Endodermal cell (in vitro differentiated cells): Measurements from ENCODE around the gene UMODL1. TPM values are rescaled to one million over a fixed set of nuclear protein-coding genes. Genes with fewer than 3 reads are reported as not detected.

ENCODE experiments used
- DNase-seq: peaks from one replicate; pipeline ENCODE4 v3.0.0-alpha.2; 2017
- H3K27ac ChIP-seq: 2 replicates; pipeline ENCODE4 v1.5.1; 2013; ENCODE audit warnings: mild to moderate bottlenecking, low read depth, low read length, moderate library complexity
- H3K27me3 ChIP-seq: 2 replicates; pipeline ENCODE4 v1.6.1; 2013; ENCODE audit warnings: mild to moderate bottlenecking, low read length, moderate library complexity; ENCODE audit not compliant: insufficient read depth, control insufficient read depth, poor library complexity, severe bottlenecking
- H3K36me3 ChIP-seq: 2 replicates; pipeline ENCODE4 v1.7.0; 2013; ENCODE audit warnings: mild to moderate bottlenecking, low read length, moderate library complexity; ENCODE audit not compliant: control insufficient read depth, insufficient read depth
- H3K4me1 ChIP-seq: one replicate; pipeline ENCODE4 v1.7.0; 2013; ENCODE audit warnings: low read length; ENCODE audit not compliant: control insufficient read depth, insufficient read depth
- H3K4me3 ChIP-seq: 2 replicates; pipeline ENCODE4 v1.5.1; 2013; ENCODE audit warnings: mild to moderate bottlenecking, low read length, moderate library complexity
- H3K9ac ChIP-seq: 2 replicates; pipeline ENCODE4 v1.6.1; 2013; ENCODE audit warnings: mild to moderate bottlenecking, low read length, moderate library complexity; ENCODE audit not compliant: poor library complexity, severe bottlenecking; ENCODE audit errors: extremely low read depth
- H3K9me3 ChIP-seq: 2 replicates; pipeline ENCODE4 v1.6.1; 2013; ENCODE audit warnings: mild to moderate bottlenecking, low read length, moderate library complexity; ENCODE audit not compliant: control insufficient read depth
- H3K27ac Mint-ChIP-seq: 2 replicates; pipeline ENCODE4 v1.8.0; 2020; ENCODE audit warnings: mixed read lengths
- H3K27me3 Mint-ChIP-seq: 2 replicates; pipeline ENCODE4 v1.8.0; 2021; ENCODE audit warnings: mild to moderate bottlenecking, mixed read lengths; ENCODE audit not compliant: insufficient read depth
- H3K36me3 Mint-ChIP-seq: 2 replicates; pipeline ENCODE4 v1.8.0; 2020; ENCODE audit warnings: low read depth, mixed read lengths
- H3K4me1 Mint-ChIP-seq: 2 replicates; pipeline ENCODE4 v1.8.0; 2020; ENCODE audit warnings: mixed read lengths
- H3K4me3 Mint-ChIP-seq: 2 replicates; pipeline ENCODE4 v1.8.0; 2020; ENCODE audit warnings: mild to moderate bottlenecking, moderate library complexity, mixed read lengths
- H3K9me3 Mint-ChIP-seq: 2 replicates; pipeline ENCODE4 v1.8.0; 2020; ENCODE audit warnings: mild to moderate bottlenecking, mixed read lengths
- CTCF ChIP-seq: fragments of 200-600 bp; sonication (generic); conservative IDR thresholded peaks from 2 replicates; pipeline ENCODE4 v1.5.0; 2021; ENCODE audit warnings: antibody characterized with exemption, mild to moderate bottlenecking
- WGBS, 2 experiments: methylation state at CpG; one replicate each; pipeline versions ENCODE4 v1.1.5 to v1.1.7; 2013; ENCODE audit warnings: missing lambda C conversion rate in 2 of 2, mixed read lengths in 1 of 2; ENCODE audit not compliant: insufficient coverage in 1 of 2, insufficient read length in 1 of 2; 5-methylcytosine and 5-hydroxymethylcytosine counted together
- total RNA-seq, 2 donors: library from RNA; stranded (reverse); fragmentation: NEBNext Ultra II Directional in 1 of 2; extraction: Animal tissue kit (Norgen Biotek cat#: 25700) in 1 of 2; gene quantifications; 2 replicates in 1 of 2; 3 replicates in 1 of 2; pipeline ENCODE4 v1.2.1, GENCODE V29; 2021

UMODL1 gene
- total RNA-seq, 2 donors from 2014 or later = 0.24 to 0.49 TPM

GRCh38 chr21:42153046-42153686, 82.0 kb downstream of the UMODL1 start:
- H3K4me3 Mint-ChIP-seq = no peak overlapping the region
- no peaks in the 10 kb centered on the region for H3K36me3 Mint-ChIP-seq
- 91 to 95% methylated on average over 8 to 15 of the region's 15 CpGs for WGBS, 2 experiments
- Histone ChIP-seq H3K36me3 (no peaks in the 10 kb centered on the region), H3K4me1 (no peaks in the 10 kb centered on the region), H3K9ac (no peak overlapping the region), H3K27ac (no peak overlapping the region), H3K9me3 (no peaks in the 10 kb centered on the region), H3K27me3 (no peaks in the 10 kb centered on the region), H3K4me3 (no peak overlapping the region)
- no peaks in the 10 kb centered on the region for H3K9me3 Mint-ChIP-seq
- peak; percentile 12 for DNase-seq
- no peak overlapping the region for H3K27ac Mint-ChIP-seq
- no peak for TF ChIP-seq CTCF
- H3K27me3 Mint-ChIP-seq = no peaks in the 10 kb centered on the region
- H3K4me1 Mint-ChIP-seq = no peaks in the 10 kb centered on the region

GRCh38 chr21:42153746-42154145, 82.6 kb downstream of the UMODL1 start:
- no peak overlapping the region for H3K27ac Mint-ChIP-seq
- Histone ChIP-seq H3K27ac (no peak overlapping the region), H3K9me3 (no peaks in the 10 kb centered on the region), H3K4me1 (no peaks in the 10 kb centered on the region), H3K9ac (no peak overlapping the region), H3K36me3 (no peaks in the 10 kb centered on the region), H3K4me3 (no peak overlapping the region), H3K27me3 (no peaks in the 10 kb centered on the region)
- DNase-seq = peak; percentile 20
- H3K4me3 Mint-ChIP-seq = no peak overlapping the region
- no peaks in the 10 kb centered on the region for H3K27me3 Mint-ChIP-seq
- no peak for TF ChIP-seq CTCF
- no peaks in the 10 kb centered on the region for H3K36me3 Mint-ChIP-seq
- H3K9me3 Mint-ChIP-seq = no peaks in the 10 kb centered on the region
- 94 to 96% methylated on average over 5 to 13 of the region's 13 CpGs for WGBS, 2 experiments
- H3K4me1 Mint-ChIP-seq = no peaks in the 10 kb centered on the region

GRCh38 chr21:42154237-42155044, 83.3 kb downstream of the UMODL1 start:
- no peaks in the 10 kb centered on the region for H3K36me3 Mint-ChIP-seq
- WGBS, 2 experiments = 86 to 88% methylated on average over 14 to 17 of the region's 17 CpGs
- Histone ChIP-seq H3K27ac (no peak overlapping the region), H3K9me3 (no peaks in the 10 kb centered on the region), H3K4me3 (no peak overlapping the region), H3K36me3 (no peaks in the 10 kb centered on the region), H3K4me1 (no peaks in the 10 kb centered on the region), H3K27me3 (no peaks in the 10 kb centered on the region), H3K9ac (no peak overlapping the region)
- no peak for TF ChIP-seq CTCF
- peak; percentile 17 for DNase-seq
- no peaks in the 10 kb centered on the region for H3K4me1 Mint-ChIP-seq
- H3K27ac Mint-ChIP-seq = no peak overlapping the region
- H3K27me3 Mint-ChIP-seq = no peaks in the 10 kb centered on the region
- no peak overlapping the region for H3K4me3 Mint-ChIP-seq
- H3K9me3 Mint-ChIP-seq = no peaks in the 10 kb centered on the region
